ELR (cell line): ENCODE measurements around the gene ICAM2.
A peak's percentile ranks its signal among the peaks of the same experiment; 100 is the strongest.
"Not testable (repeated sequence)": the region's sequence is repeated elsewhere in the genome, so short reads cannot be mapped to it uniquely, and the experiment has no call there.

Source experiments
- DNase-seq: peaks from one replicate; pipeline ENCODE4 v3.0.0-alpha.2; 2015; ENCODE audit warnings: low read depth

The ICAM2 gene

GRCh38 chr17:64009571-64010402 lies 10.6 kb downstream of the ICAM2 start:
- DNase-seq: peak; percentile 75

- no peak for DNase-seq
These were observed 11.6 kb downstream of the ICAM2 start for GRCh38 chr17:64008830-64009229.

GRCh38 chr17:64008346-64008745 lies 12.1 kb downstream of the ICAM2 start:
- DNase-seq: no peak

- DNase-seq: no peak
These were observed 12.6 kb downstream of the ICAM2 start for GRCh38 chr17:64007838-64008282.

GRCh38 chr17:64007089-64007837 lies 13.2 kb downstream of the ICAM2 start:
- DNase-seq: not testable (repeated sequence)

- DNase-seq: no peak
These were observed 13.9 kb downstream of the ICAM2 start for GRCh38 chr17:64006361-64007088.

GRCh38 chr17:64005734-64006167 lies 14.7 kb downstream of the ICAM2 start:
- DNase-seq: no peak

GRCh38 chr17:64004903-64005733 lies 15.3 kb downstream of the ICAM2 start:
- no peak for DNase-seq

- DNase-seq: no peak
These were observed 16.1 kb downstream of the ICAM2 start for GRCh38 chr17:64004218-64004770.

GRCh38 chr17:64003526-64004121 lies 16.8 kb downstream of the ICAM2 start:
- no peak for DNase-seq

- no peak for DNase-seq
These were observed 17.5 kb downstream of the ICAM2 start for GRCh38 chr17:64002658-64003525.

- peak; percentile 57 for DNase-seq
These were observed 18.5 kb downstream of the ICAM2 start for GRCh38 chr17:64001763-64002529.

- DNase-seq: no peak
These were observed 19.3 kb downstream of the ICAM2 start for GRCh38 chr17:64001091-64001579.

- DNase-seq: no peak
These were observed 20.5 kb downstream of the ICAM2 start for GRCh38 chr17:63999680-64000531.

GRCh38 chr17:63998721-63999679 lies 21.4 kb downstream of the ICAM2 start:
- no peak for DNase-seq

GRCh38 chr17:63998050-63998720 lies 22.2 kb downstream of the ICAM2 start, which contains the start of gene PRR29:
TSS of gene PRR29 (plus strand) at chr17:63998351. CDS start at chr17:63998365, 14 bp downstream.
- DNase-seq: peak; percentile 74
